ENCODE results near the gene C19orf33. TPM values are rescaled to one million over a fixed set of nuclear protein-coding genes. Genes with fewer than 3 reads are reported as not detected.

Gene C19orf33
- total and polyA plus RNA-seq, 9 of the 15 experiments (the other 6 are each of a cell fraction or from before 2014, with no cell fraction given) = 3.2 TPM; not detected in 8

DNA sequence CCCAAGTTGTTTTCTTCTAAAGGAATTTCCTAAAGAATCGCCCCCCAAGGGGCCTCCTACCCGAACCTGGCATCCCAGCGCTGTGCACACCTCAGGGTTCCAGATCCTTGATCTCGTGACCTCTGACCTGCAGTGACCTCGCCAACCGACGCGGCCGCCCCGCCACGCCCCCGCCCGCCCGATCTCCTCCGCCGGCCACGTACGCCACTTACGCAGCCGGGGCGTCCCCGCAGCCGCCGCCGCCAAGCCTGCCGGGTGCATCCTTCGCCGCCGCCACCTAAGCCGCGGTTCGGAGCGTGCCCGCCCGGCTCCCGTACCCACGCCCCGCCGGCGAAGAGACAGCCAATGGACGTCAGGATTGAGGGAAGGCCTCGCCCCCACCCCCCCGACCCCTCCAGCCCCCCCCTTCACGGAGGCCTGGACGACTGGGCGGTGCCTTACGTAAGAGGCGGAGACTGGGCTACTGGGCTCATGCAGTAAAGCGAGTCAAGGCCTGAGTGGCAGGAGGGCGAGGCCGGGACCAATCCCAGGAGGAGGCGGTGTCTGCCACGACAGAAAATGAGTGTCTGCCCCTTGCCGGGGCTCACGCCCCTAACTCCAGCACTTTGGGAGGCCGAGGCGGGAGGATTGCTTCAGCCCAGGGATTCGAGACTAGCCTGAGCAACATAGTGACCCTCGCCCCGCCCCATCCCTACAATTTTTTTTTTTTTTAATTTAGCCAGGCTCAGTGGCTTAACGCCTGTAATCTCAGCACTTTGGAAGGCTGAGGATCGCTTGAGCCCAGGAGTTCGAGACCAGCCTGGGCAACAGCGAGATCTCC lies 11.8 kb downstream of the C19orf33 start, which contains the start of gene YIF1B (continued):
- TF ChIP-seq SMAD1 (IDR thresholded peaks at IDR 0.05; ENCODE audit: low read depth, low read length, partially characterized antibody) (no peak), ATF7 (IDR thresholded peaks at IDR 0.05) (peak; percentile 56; the same call in 1 of the 2 replicates), POLR2B (IDR thresholded peaks at IDR 0.05; ENCODE audit: low read depth, partially characterized antibody) (peak; percentile 71), MTA1 (IDR thresholded peaks at IDR 0.05; ENCODE audit: borderline replicate concordance) (no peak), ZNF232 (CRISPR knock-in tag; IDR thresholded peaks at IDR 0.05) (no peak), ZNF143 (CRISPR knock-in tag; IDR thresholded peaks at IDR 0.05) (no peak), EGR1 (conservative IDR thresholded peaks at IDR 0.05) (peak; percentile 81), KHSRP (IDR thresholded peaks at IDR 0.05) (no peak), ZNF140 (CRISPR knock-in tag; IDR thresholded peaks at IDR 0.05) (no peak), MYNN (IDR thresholded peaks at IDR 0.05) (0 out of 2 replicates have a peak, but pooled peaks have one; percentile 12), MYNN (CRISPR knock-in tag; IDR thresholded peaks at IDR 0.05) (no peak), ZNF384 (IDR thresholded peaks at IDR 0.05; ENCODE audit: low read depth, low read length) (peak; percentile 95), XRCC5 (IDR thresholded peaks at IDR 0.05; ENCODE audit: low read depth, low read length) (peak; percentile 43; the same call in 1 of the 2 replicates), ZFP1 (CRISPR knock-in tag; IDR thresholded peaks at IDR 0.05) (no peak), FOS (IDR thresholded peaks at IDR 0.05; ENCODE audit: extremely low read depth, insufficient read length) (no peak), WHSC1 (IDR thresholded peaks at IDR 0.05; ENCODE audit: low read length) (no peak), TAF9B (IDR thresholded peaks at IDR 0.05; ENCODE audit: partially characterized antibody) (peak; percentile 37), TAF1 (IDR thresholded peaks at IDR 0.05; ENCODE audit: control insufficient read depth, extremely low read depth, insufficient read depth, low read length, severe bottlenecking) (no peak), NRF1 (conservative IDR thresholded peaks at IDR 0.05 in 1 of 2, IDR thresholded peaks at IDR 0.05 in 1 of 2) (peak; percentile 66 to 70), ESRRB (CRISPR knock-in tag; IDR thresholded peaks at IDR 0.05; ENCODE audit: borderline replicate concordance) (no peak), L3MBTL2 (IDR thresholded peaks at IDR 0.05) (peak; percentile 60), HNRNPK (IDR thresholded peaks at IDR 0.05; ENCODE audit: low read depth, low read length, poor library complexity, severe bottlenecking) (peak; percentile 41), RFX5 (IDR thresholded peaks at IDR 0.05; ENCODE audit: low read depth, low read length) (no peak), PHB2 (IDR thresholded peaks at IDR 0.05; ENCODE audit: low read depth) (no peak)
- TF ChIP-seq, protein P1, sequence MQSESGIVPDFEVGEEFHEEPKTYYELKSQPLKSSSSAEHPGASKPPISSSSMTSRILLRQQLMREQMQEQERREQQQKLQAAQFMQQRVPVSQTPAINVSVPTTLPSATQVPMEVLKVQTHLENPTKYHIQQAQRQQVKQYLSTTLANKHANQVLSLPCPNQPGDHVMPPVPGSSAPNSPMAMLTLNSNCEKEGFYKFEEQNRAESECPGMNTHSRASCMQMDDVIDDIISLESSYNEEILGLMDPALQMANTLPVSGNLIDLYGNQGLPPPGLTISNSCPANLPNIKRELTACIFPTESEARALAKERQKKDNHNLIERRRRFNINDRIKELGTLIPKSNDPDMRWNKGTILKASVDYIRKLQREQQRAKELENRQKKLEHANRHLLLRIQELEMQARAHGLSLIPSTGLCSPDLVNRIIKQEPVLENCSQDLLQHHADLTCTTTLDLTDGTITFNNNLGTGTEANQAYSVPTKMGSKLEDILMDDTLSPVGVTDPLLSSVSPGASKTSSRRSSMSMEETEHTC (IDR thresholded peaks at IDR 0.05) = no peak
- TF ChIP-seq, protein P2, sequence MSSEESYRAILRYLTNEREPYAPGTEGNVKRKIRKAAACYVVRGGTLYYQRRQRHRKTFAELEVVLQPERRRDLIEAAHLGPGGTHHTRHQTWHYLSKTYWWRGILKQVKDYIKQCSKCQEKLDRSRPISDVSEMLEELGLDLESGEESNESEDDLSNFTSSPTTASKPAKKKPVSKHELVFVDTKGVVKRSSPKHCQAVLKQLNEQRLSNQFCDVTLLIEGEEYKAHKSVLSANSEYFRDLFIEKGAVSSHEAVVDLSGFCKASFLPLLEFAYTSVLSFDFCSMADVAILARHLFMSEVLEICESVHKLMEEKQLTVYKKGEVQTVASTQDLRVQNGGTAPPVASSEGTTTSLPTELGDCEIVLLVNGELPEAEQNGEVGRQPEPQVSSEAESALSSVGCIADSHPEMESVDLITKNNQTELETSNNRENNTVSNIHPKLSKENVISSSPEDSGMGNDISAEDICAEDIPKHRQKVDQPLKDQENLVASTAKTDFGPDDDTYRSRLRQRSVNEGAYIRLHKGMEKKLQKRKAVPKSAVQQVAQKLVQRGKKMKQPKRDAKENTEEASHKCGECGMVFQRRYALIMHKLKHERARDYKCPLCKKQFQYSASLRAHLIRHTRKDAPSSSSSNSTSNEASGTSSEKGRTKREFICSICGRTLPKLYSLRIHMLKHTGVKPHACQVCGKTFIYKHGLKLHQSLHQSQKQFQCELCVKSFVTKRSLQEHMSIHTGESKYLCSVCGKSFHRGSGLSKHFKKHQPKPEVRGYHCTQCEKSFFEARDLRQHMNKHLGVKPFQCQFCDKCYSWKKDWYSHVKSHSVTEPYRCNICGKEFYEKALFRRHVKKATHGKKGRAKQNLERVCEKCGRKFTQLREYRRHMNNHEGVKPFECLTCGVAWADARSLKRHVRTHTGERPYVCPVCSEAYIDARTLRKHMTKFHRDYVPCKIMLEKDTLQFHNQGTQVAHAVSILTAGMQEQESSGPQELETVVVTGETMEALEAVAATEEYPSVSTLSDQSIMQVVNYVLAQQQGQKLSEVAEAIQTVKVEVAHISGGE (CRISPR knock-in tag; IDR thresholded peaks at IDR 0.05) = 0 out of 6 replicates have a peak, but pooled peaks of 1 of the 3 experiments have one; percentile 16

Data from K562 (cell line).